Erythroblast (primary cell): ENCODE results near the gene PSMD6.

Experiments used
- DNase-seq, 2 experiments: peaks; one replicate each; lab custom pipeline; 2025; lab: John Stamatoyannopoulos, UW
- GATA1 ChIP-seq: IDR thresholded peaks from 2 replicates; pipeline ENCODE4 v1.6.1; 2011; ENCODE audit warnings: low read depth, mild to moderate bottlenecking, control low read depth, low read length, moderate library complexity
- POLR2A ChIP-seq: IDR thresholded peaks from 2 replicates; pipeline ENCODE4 v1.6.1; 2011; ENCODE audit warnings: mild to moderate bottlenecking, low read length

PSMD6 gene

GRCh38 chr3:63972196-63972595 is 51.1 kb downstream of the PSMD6 start:
- DNase-seq: no peak
- no peak for TF ChIP-seq GATA1
- no peak for TF ChIP-seq POLR2A

GRCh38 chr3:63970631-63971475 is 52.4 kb downstream of the PSMD6 start:
- peak; percentile 21 to 30 for DNase-seq

DNA sequence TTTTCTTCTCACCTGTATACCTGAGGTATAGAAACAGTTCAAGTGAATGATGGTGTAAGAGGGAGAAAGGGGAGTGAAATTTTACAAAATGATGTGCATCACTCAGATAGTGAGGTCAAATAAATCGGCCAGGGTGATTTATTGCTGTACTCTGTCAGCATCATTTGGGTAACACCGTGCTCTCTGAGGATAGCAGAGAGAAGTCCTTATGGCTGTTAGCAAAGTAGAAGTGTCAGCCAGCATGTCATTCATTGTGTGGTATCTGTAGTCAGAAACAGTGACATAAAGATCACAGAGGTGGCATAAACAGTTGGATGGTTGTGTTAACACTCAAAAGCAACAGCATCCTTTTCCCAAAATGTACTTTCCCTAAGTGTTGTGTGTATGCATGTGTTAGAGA is 53.4 kb downstream of the PSMD6 start:
- peak; percentile 22 to 43 for DNase-seq

More at GRCh38 chr3:63970631-63971475, 52.4 kb downstream of the PSMD6 start:
- TF ChIP-seq POLR2A (no peak), GATA1 (no peak)

DNA sequence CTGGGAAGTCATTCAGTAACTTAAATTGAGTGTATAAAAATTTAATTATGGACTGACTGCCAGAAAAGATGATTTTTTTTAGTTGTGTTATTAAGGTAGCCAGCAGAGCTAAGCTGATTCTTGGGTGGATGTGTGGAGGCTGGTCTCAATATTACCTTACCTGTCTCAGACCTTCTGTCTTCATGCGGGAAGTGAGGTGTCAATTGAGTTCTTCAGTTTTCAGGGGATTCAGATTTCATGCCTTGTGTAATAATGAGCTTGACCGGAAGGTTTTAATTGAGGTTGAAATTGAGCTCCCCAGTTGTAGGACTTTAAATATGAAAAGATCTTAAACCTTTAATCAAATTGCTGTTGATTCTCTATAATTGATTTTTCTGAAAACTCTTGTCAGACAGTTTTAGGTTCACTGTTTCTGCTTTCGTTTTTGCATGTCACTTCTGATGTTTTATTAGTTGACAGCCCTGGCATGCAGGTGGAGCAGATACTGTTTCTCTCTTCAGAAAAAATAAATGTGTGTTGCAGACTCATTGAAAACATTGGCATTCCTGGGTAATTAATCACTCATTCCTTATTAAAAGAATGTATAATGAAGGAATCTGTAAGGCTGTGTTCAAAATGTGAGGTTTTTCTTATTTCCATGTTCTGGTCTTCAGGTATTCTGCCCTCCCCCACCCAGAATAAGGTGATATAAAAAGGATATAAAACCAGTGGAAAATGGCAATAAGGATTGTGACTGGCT is 54.5 kb downstream of the PSMD6 start:
- peak; percentile 23 to 56 for DNase-seq
- no peak for TF ChIP-seq GATA1
- TF ChIP-seq POLR2A: peak; percentile 2

More for the DNA sequence above, 53.4 kb downstream of the PSMD6 start:
- TF ChIP-seq GATA1: no peak
- no peak for TF ChIP-seq POLR2A

DNA sequence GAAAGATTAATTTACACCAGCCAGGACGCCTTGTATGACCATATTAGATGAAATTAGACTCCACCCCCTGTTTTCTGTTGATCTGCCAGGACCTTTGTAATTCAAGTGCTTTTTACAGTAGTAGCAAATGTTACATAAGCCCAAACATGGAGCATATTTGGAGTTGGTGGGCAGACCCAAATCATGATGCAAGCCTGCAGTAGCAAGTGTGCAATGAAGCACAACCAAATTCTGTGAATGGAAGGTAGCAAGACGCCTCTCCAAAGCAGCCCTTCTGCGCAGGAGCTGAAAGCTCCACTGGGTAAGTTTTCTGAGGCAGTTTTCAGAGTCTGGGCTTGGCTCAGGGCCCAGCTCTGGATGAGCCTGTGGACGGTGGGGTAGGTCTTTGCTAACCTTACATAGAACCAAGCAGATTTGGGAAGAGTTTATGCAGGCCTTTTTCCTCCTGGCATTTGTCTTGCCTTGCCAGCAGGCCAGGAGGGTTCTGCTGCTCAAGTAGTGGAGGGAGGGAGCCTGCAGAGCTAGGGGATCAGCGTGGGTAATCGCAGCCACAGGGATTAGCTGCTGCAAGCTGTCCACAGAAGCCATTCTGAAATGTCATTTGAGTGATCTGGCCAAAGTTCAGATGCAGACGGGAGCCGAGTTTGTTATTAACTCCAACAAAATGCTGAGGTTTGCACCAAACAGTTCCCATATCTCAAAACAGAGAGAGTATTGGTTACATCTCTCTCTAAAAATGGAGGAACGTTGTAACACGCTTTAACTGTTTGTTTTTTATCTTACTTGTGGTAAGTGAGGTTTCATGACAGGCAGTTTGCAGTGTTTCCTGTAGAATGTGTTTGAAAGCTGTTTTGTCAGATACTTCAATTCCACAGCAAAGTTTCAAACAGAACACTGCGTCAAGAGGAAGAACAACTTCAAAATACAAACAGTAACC is 55.4 kb downstream of the PSMD6 start:
- DNase-seq: peak; percentile 77 to 79
- peak; percentile 34 for TF ChIP-seq POLR2A
- no peak for TF ChIP-seq GATA1

DNA sequence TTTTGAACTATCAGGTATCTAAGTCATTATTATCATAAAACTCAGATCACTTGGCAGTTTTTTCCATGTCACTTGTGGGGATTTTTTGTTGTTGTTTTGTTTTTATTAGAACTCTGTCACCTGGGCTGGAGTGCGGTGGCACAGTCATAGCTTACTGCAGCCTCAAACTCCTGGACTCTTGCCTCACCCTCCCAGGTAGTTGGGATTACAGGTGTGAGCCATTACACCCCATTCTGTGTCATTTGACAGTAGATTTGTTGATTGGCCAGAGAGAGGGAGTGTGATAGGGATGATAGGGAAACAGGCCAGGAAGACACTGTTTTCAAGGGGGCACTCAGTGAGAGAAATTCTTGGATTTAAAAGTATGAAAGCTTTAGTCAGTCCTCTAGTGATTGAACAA is 56.4 kb downstream of the PSMD6 start:
- no peak for TF ChIP-seq GATA1
- no peak for TF ChIP-seq POLR2A
- DNase-seq: no peak

GRCh38 chr3:63966007-63966406 is 57.3 kb downstream of the PSMD6 start:
- TF ChIP-seq GATA1 (no peak), POLR2A (no peak)
- no peak for DNase-seq

DNA sequence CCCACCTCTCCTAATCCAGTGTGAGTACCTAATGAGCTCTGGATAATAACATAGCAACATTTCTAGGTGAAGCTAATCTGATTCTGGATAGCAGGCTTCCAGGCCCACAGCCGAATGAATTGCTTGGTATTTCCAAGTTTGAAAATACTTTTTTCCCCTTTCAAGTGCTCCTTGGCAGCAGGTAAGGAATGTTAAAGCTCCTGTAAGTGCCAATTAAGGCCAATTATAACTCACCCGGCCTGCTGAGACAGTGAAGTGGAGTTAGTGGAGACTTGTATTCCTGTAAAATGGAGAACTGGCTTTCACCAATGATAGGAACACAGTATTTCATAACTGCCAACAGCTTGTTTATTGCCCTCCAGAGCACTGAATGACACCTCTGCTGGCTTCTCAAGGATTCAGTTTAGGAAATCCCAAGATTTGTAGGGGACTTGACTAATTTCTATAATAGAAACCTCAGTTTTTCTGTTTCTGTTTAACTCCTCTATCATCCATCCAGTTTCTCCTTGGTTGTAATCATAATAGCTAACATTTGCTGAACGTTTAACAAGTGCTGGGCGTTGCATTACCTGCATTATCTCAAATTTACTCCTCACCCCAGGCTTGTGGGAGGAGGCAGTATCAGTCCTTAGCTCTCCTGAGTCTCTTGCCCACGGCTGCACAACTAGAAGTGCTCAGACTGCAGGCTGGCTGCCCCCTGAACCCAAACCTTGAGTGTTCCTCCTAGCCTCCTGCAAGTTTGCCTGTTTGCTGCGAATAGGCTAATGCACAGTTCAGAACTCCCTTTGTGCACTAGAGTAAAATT is 58.4 kb downstream of the PSMD6 start:
- TF ChIP-seq GATA1: no peak
- no peak for TF ChIP-seq POLR2A
- DNase-seq: no peak

DNA sequence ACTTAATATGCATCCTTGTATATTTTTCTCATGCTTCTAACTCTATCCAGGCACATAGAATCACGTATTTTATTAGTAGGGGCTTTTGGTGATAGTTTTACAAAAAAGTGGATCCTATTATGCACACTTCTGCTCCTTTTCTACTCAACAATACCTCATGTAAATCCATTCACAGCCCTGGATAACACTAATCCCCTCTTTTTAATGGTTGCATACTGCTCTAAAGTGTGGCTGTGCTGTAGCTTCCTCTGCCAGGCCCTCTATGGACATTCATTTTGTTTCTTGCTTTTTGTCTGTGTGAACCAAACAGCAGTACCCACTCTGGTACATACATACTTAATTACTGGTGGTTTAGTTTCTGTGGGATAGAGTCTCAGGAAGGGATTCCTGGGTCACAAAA is 59.8 kb downstream of the PSMD6 start:
- no peak for DNase-seq
- TF ChIP-seq GATA1: no peak

DNA sequence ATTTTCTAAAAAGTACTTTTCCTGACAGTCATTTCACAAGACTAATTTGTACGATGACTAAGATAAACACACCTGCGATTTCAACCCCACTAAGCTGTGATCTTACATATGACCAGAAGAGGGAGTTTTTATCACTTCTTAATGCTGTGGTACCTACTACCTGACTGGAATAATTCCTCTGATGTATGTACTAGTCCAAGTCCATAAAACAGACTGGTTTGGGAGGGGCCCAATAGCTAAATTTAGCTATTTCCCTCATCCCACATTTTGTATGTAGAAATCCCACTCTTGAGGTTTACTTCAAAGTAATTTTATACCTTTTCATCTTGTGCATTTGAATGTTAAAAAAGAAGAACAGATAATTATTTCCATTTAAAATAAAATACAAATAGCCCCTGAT is 61.4 kb downstream of the PSMD6 start:
- no peak for TF ChIP-seq POLR2A
- TF ChIP-seq GATA1: no peak
- DNase-seq: peak; percentile 68 to 76
